HepG2 (cell line): ENCODE data around the gene PSKH1. TPM values are rescaled to one million over a fixed set of nuclear protein-coding genes. Genes with fewer than 3 reads are reported as not detected.
A peak's percentile ranks its signal among the peaks of the same experiment; 100 is the strongest.

Source experiments
- AGO1 ChIP-seq: fragments of 200-400 bp; formaldehyde crosslinking; IDR thresholded peaks from 2 replicates; pipeline ENCODE4 v1.6.1; 2017; ENCODE audit warnings: mild to moderate bottlenecking, low read depth, low read length, moderate library complexity; ENCODE audit not compliant: poor library complexity, severe bottlenecking
- ARNT2 ChIP-seq: sonication (generic); formaldehyde crosslinking; IDR thresholded peaks from 2 replicates; pipeline ENCODE4 v1.8.0; 2022; ENCODE audit warnings: mild to moderate bottlenecking, low read depth, missing genetic modification reagents, moderate library complexity
- ELF4 ChIP-seq: sonication (generic); formaldehyde crosslinking; IDR thresholded peaks from 2 replicates; pipeline ENCODE4 v1.5.0; 2020; ENCODE audit warnings: missing genetic modification reagents, mild to moderate bottlenecking, moderate library complexity, borderline replicate concordance
- FLYWCH1 ChIP-seq: sonication (generic); formaldehyde crosslinking; IDR thresholded peaks from 2 replicates; pipeline ENCODE4 v1.8.1; 2023; ENCODE audit warnings: mild to moderate bottlenecking, missing genetic modification reagents
- FOSL2 ChIP-seq: sonication (generic); formaldehyde crosslinking; IDR thresholded peaks from 2 replicates; pipeline ENCODE4 v1.4.0; 2020; ENCODE audit warnings: missing genetic modification reagents
- JARID2 ChIP-seq: sonication (generic); formaldehyde crosslinking; IDR thresholded peaks from 2 replicates; pipeline ENCODE4 v1.8.1; 2023; ENCODE audit warnings: missing genetic modification reagents, inconsistent platforms; ENCODE audit not compliant: insufficient replicate concordance
- MAF1 ChIP-seq: sonication (generic); formaldehyde crosslinking; IDR thresholded peaks from 2 replicates; pipeline ENCODE4 v1.5.0; 2020; ENCODE audit warnings: missing genetic modification reagents, borderline replicate concordance
- MIER3 ChIP-seq: IDR thresholded peaks from 2 replicates; pipeline ENCODE4 v1.6.1; 2016; ENCODE audit warnings: missing compliant biosample characterization, borderline replicate concordance
- NFYB ChIP-seq: sonication (generic); formaldehyde crosslinking; IDR thresholded peaks from 2 replicates; pipeline ENCODE4 v1.4.0; 2020; ENCODE audit warnings: missing genetic modification reagents
- PAX8 ChIP-seq: sonication (generic); formaldehyde crosslinking; IDR thresholded peaks from 2 replicates; pipeline ENCODE4 v1.8.0; 2022; ENCODE audit warnings: mild to moderate bottlenecking, missing genetic modification reagents, borderline replicate concordance
- POLR2A ChIP-seq, 2 experiments: IDR thresholded peaks; 2 replicates each; pipeline ENCODE4 v1.6.1; 2011; ENCODE audit warnings: low read depth in 2 of 2, low read length in 2 of 2, mild to moderate bottlenecking in 1 of 2, moderate library complexity in 1 of 2; ENCODE audit not compliant: insufficient read depth in 1 of 2
- RBM39 ChIP-seq: fragments of 200-400 bp; formaldehyde crosslinking; IDR thresholded peaks from one replicate; pipeline ENCODE4 v1.6.1; 2018; ENCODE audit warnings: antibody characterized with exemption, mild to moderate bottlenecking, low read depth, low read length; ENCODE audit not compliant: poor library complexity, severe bottlenecking
- SALL1 ChIP-seq: sonication (generic); formaldehyde crosslinking; IDR thresholded peaks from 2 replicates; pipeline ENCODE4 v1.8.0; 2022; ENCODE audit warnings: mild to moderate bottlenecking, missing genetic modification reagents
- SIN3A ChIP-seq: IDR thresholded peaks from 2 replicates; pipeline ENCODE4 v1.6.1; 2011; ENCODE audit warnings: low read depth, mild to moderate bottlenecking, control low read depth, low read length, borderline replicate concordance
- ZBTB21 ChIP-seq: sonication (generic); formaldehyde crosslinking; IDR thresholded peaks from 2 replicates; pipeline ENCODE4 v1.4.0; 2020; ENCODE audit warnings: missing genetic modification reagents
- ZNF33B ChIP-seq: sonication (generic); formaldehyde crosslinking; IDR thresholded peaks from 2 replicates; pipeline ENCODE4 v1.5.1; 2020; ENCODE audit warnings: mild to moderate bottlenecking, missing genetic modification reagents
- ZNF562 ChIP-seq: sonication (generic); formaldehyde crosslinking; IDR thresholded peaks from 2 replicates; pipeline ENCODE4 v1.8.0; 2022; ENCODE audit warnings: missing genetic modification reagents, borderline replicate concordance
- polyA plus RNA-seq, 8 experiments: library from polyadenylated mRNA; depleted of rRNA in 3 of 8; stranded (reverse) in 7 of 8; unstranded in 1 of 8; fragments of >200 nt; fragmentation: Illumina TruSeq in 4 of 8; extraction: Trizol in 4 of 8; gene quantifications; 2 replicates each; pipeline versions ENCODE4 v1.2.1 to v1.2.3, GENCODE V29; 2011 to 2016; ENCODE audit warnings: low read depth in 4 of 8, missing spikeins in 1 of 8, mixed read lengths in 1 of 8; ENCODE audit not compliant: insufficient read depth in 1 of 8
- total RNA-seq, 5 experiments: library from RNA; depleted of rRNA; stranded (reverse); fragments of >200 nt; fragmentation: Illumina TruSeq; extraction: Trizol; gene quantifications; 2 replicates each; pipeline ENCODE4 v1.2.3, GENCODE V29; 2016; ENCODE audit warnings: low read depth in 1 of 5
- TF ChIP-seq, protein P1 (sequence below): sonication (generic); formaldehyde crosslinking; IDR thresholded peaks from 2 replicates; pipeline ENCODE4 v1.5.0; 2020; ENCODE audit warnings: missing genetic modification reagents
- TF ChIP-seq, protein P2 (sequence below): sonication (generic); formaldehyde crosslinking; IDR thresholded peaks from 2 replicates; pipeline ENCODE4 v1.4.0; 2020; ENCODE audit warnings: missing genetic modification reagents, borderline replicate concordance
- TF ChIP-seq, protein P3 (sequence below): sonication (generic); formaldehyde crosslinking; IDR thresholded peaks from 2 replicates; pipeline ENCODE4 v1.4.0; 2020; ENCODE audit warnings: mild to moderate bottlenecking, missing genetic modification reagents
- TF ChIP-seq, protein P4 (sequence below): sonication (generic); formaldehyde crosslinking; IDR thresholded peaks from 2 replicates; pipeline ENCODE4 v1.4.0; 2020; ENCODE audit warnings: missing genetic modification reagents, mild to moderate bottlenecking, borderline replicate concordance
- TF ChIP-seq, protein P5 (sequence below): sonication (generic); formaldehyde crosslinking; IDR thresholded peaks from 2 replicates; pipeline ENCODE4 v1.5.1; 2020; ENCODE audit warnings: missing genetic modification reagents, mild to moderate bottlenecking, borderline replicate concordance

The PSKH1 gene
- total and polyA plus RNA-seq, 2 of the 13 experiments (the other 11 are each of a cell fraction or from before 2014, with no cell fraction given) = 8.4 to 19.1 TPM

DNA sequence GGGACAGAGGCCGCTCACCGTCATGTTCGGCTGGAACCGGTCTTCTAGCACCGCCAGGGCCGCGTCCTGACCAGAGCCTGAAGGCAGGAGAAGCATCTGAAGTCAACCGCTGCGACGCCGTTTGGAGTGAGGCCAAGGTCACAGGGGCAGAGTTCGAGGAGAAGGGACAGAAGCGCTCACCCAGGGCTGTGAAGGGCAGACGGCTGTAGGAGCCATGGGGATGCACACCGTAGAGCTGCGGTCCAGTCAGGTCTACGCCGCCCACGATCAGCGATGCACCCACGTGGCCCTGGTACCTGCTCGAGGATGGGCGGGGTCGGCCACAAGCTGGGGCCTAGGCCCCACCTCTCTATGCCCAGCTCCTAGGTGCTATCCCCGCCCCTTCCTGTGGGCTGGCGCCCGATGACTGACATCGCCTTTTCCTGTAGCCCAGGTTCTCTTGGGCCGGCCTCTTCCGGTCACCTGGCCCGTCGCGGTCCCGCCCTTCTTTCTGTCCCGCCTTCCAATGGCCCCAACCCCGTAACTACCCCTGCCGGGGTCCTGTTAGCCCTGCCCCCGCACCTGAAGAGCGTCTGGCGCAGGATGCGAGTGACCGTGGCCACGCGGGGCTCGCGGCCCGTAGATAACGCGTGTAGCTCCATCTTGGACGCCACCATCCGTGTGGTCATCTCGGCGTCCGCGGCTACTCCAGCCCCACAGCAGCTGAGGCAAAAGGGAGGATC is 42.5 kb downstream of the PSKH1 start (continued):
- TF ChIP-seq, protein P1, sequence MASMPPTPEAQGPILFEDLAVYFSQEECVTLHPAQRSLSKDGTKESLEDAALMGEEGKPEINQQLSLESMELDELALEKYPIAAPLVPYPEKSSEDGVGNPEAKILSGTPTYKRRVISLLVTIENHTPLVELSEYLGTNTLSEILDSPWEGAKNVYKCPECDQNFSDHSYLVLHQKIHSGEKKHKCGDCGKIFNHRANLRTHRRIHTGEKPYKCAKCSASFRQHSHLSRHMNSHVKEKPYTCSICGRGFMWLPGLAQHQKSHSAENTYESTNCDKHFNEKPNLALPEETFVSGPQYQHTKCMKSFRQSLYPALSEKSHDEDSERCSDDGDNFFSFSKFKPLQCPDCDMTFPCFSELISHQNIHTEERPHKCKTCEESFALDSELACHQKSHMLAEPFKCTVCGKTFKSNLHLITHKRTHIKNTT (CRISPR knock-in tag) = peak; percentile 79; the same call in 1 of the 2 replicates
- TF ChIP-seq FLYWCH1 (CRISPR knock-in tag) (no peak), MIER3 (CRISPR knock-in tag) (peak; percentile 80), AGO1 (peak; percentile 97), RBM39 (peak; percentile 96), POLR2A (IDR thresholded peaks at IDR 0.05; ENCODE audit: insufficient read depth in 1 of 2, low read depth in 2 of 2, low read length in 2 of 2) (peak in 1 of 2 experiments; percentile 79; a peak in 2 of 4 replicates), ARNT2 (CRISPR knock-in tag) (peak; percentile 65; the same call in 1 of the 2 replicates), FOSL2 (CRISPR knock-in tag) (peak; percentile 22; the same call in 1 of the 2 replicates), ELF4 (CRISPR knock-in tag) (peak; percentile 2; the same call in 1 of the 2 replicates), PAX8 (peak; percentile 85; the same call in 1 of the 2 replicates), SIN3A (peak; percentile 98), ZBTB21 (CRISPR knock-in tag) (peak; percentile 30; the same call in 1 of the 2 replicates), ZNF562 (CRISPR knock-in tag) (no peak), JARID2 (peak; percentile 80), MAF1 (CRISPR knock-in tag) (peak; percentile 93; the same call in 1 of the 2 replicates), ZNF33B (CRISPR knock-in tag) (peak; percentile 26; the same call in 1 of the 2 replicates), SALL1 (CRISPR knock-in tag) (peak; percentile 93), NFYB (peak; percentile 75)
- TF ChIP-seq, protein P2, sequence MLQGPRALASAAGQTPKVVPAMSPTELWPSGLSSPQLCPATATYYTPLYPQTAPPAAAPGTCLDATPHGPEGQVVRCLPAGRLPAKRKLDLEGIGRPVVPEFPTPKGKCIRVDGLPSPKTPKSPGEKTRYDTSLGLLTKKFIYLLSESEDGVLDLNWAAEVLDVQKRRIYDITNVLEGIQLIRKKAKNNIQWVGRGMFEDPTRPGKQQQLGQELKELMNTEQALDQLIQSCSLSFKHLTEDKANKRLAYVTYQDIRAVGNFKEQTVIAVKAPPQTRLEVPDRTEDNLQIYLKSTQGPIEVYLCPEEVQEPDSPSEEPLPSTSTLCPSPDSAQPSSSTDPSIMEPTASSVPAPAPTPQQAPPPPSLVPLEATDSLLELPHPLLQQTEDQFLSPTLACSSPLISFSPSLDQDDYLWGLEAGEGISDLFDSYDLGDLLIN (CRISPR knock-in tag) = peak; percentile 76; the same call in 1 of the 2 replicates
- TF ChIP-seq, protein P3, sequence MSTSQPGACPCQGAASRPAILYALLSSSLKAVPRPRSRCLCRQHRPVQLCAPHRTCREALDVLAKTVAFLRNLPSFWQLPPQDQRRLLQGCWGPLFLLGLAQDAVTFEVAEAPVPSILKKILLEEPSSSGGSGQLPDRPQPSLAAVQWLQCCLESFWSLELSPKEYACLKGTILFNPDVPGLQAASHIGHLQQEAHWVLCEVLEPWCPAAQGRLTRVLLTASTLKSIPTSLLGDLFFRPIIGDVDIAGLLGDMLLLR (CRISPR knock-in tag) = peak; percentile 96
- TF ChIP-seq, protein P4, sequence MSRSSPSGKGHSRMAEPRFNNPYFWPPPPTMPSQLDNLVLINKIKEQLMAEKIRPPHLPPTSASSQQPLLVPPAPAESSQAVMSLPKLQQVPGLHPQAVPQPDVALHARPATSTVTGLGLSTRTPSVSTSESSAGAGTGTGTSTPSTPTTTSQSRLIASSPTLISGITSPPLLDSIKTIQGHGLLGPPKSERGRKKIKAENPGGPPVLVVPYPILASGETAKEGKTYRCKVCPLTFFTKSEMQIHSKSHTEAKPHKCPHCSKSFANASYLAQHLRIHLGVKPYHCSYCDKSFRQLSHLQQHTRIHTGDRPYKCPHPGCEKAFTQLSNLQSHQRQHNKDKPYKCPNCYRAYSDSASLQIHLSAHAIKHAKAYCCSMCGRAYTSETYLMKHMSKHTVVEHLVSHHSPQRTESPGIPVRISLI (CRISPR knock-in tag) = peak; percentile 65; the same call in 1 of the 2 replicates
- TF ChIP-seq, protein P5, sequence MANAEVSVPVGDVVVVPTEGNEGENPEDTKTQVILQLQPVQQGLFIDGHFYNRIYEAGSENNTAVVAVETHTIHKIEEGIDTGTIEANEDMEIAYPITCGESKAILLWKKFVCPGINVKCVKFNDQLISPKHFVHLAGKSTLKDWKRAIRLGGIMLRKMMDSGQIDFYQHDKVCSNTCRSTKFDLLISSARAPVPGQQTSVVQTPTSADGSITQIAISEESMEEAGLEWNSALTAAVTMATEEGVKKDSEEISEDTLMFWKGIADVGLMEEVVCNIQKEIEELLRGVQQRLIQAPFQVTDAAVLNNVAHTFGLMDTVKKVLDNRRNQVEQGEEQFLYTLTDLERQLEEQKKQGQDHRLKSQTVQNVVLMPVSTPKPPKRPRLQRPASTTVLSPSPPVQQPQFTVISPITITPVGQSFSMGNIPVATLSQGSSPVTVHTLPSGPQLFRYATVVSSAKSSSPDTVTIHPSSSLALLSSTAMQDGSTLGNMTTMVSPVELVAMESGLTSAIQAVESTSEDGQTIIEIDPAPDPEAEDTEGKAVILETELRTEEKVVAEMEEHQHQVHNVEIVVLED = peak; percentile 78
